Prostate gland (tissue), 2 donors: ENCODE data around the gene GABBR2. TPM values are rescaled to one million over a fixed set of nuclear protein-coding genes. Genes with fewer than 3 reads are reported as not detected.

ENCODE experiments used
- DNase-seq: peaks from one replicate; pipeline ENCODE4 v3.0.0-alpha.2; 2019; ENCODE audit warnings: low spot score
- H3K27ac ChIP-seq, 2 donors: fragments of 200-600 bp; sonication (generic); 2 replicates each; pipeline ENCODE4 v1.5.1; 2017 to 2019
- H3K27me3 ChIP-seq: fragments of 200-600 bp; sonication (generic); replicated peaks from 2 replicates; pipeline ENCODE4 v1.5.1; 2019; ENCODE audit not compliant: insufficient read depth
- H3K36me3 ChIP-seq, 2 donors: fragments of 200-600 bp; sonication (generic); 1 replicate in 1 of 2; 2 replicates in 1 of 2; pipeline versions ENCODE4 v1.5.1 to v1.8.1; 2017 to 2019
- H3K4me1 ChIP-seq: fragments of 200-600 bp; sonication (generic); replicated peaks from 2 replicates; pipeline ENCODE4 v1.5.1; 2019
- H3K4me3 ChIP-seq, 2 donors: fragments of 200-600 bp; sonication (generic); 2 replicates each; pipeline ENCODE4 v1.5.1; 2017 to 2019
- H3K9me3 ChIP-seq: fragments of 200-600 bp; sonication (generic); 2 replicates; pipeline ENCODE4 v1.5.1; 2017
- POLR2A ChIP-seq: fragments of 450-650 bp; IDR thresholded peaks from one replicate; pipeline ENCODE4 v1.6.1; 2016; ENCODE audit warnings: antibody characterized with exemption, mild to moderate bottlenecking
- POLR2AphosphoS5 ChIP-seq: sonication (generic); formaldehyde crosslinking; IDR thresholded peaks from one replicate; pipeline ENCODE4 v1.6.1; 2017; ENCODE audit warnings: antibody characterized with exemption
- WGBS: methylation state at CpG from one replicate; pipeline ENCODE4 v1.1.5; 2018; 5-methylcytosine and 5-hydroxymethylcytosine counted together
- intact Hi-C: fragments of 100-400 bp; cut with DNase I; formaldehyde crosslinking; loops from one replicate; pipeline ENCODE4 v1.14.2; 2022
- total RNA-seq, 2 donors: library from RNA; depleted of rRNA; stranded (reverse); fragments of >200 nt; gene quantifications; one replicate each; pipeline ENCODE4 v1.1.0, GENCODE V29; 2016
- TF ChIP-seq, protein P1 (sequence below), 4 experiments: fragments of 200-600 bp in 2 of 4; fragments of 450-650 bp in 2 of 4; sonication (generic) in 2 of 4; IDR thresholded peaks; 1 replicate in 3 of 4; 2 replicates in 1 of 4; pipeline ENCODE4 v1.5.1; 2016 to 2019; ENCODE audit warnings: antibody characterized with exemption in 4 of 4, mild to moderate bottlenecking in 2 of 4, moderate library complexity in 2 of 4

The GABBR2 gene
- total RNA-seq, 2 donors from 2014 or later: 0.97 TPM; not detected in 1

DNA sequence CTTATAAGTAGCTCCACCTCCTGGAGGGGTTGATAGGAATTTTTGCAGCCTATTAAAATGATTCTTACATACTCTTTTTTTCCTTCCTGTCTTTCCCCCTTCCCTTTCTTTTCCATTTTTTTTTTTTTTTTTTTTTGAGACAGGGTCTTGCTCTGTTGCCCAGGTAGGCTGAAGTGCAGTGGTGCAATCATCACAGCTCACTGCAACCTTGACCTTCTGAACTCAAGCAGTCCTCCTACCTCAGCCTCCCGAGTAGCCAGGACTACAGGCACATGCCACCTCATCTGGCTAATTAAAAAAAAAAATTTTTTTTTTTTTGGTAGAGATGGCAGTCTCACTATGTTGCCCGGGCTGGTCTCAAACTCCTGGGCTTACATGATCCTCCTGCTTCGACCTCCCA lies 448.9 kb downstream of the GABBR2 start:
- WGBS: 92% methylated on average over 3 of the region's 3 CpGs
- H3K27ac ChIP-seq: no peak overlapping the region

DNA sequence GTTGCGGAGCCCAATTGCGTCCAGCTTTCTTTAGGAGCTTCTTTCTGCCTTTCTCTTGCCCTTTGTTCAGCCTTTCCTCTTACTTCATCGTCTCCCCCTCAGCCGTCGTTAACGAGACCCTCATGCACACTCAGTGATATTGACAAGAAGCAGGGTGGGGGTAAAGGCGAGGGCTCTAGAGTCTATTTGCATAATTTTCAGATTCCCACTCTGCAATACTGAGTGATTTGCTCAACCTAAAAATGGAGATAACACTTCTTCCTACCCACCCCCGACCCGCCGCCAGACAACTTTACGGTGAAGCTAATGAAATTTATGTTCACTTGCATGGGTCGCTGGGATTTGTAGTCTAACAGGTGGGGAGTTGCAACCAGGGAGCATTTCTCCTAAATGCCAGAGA lies 452.0 kb downstream of the GABBR2 start:
- Histone ChIP-seq H3K4me1 (no peaks in the 10 kb centered on the region), H3K4me3 (peak overlapping the region; percentile 70 to 72), H3K9me3 (no peaks in the 10 kb centered on the region), H3K27ac (peak overlapping the region; percentile 95 to 96), H3K27me3 (no peaks in the 10 kb centered on the region), H3K36me3 (no peaks in the 10 kb centered on the region)
- 13% methylated on average over 12 of the region's 12 CpGs for WGBS
- intact Hi-C loops: loop anchor here (5.0 kb wide), 1 partner anchor 199 kb away; the partner anchor contains the start of gene NANS
- no peak for DNase-seq
- TF ChIP-seq POLR2AphosphoS5 (no peak), POLR2A (no peak)
- TF ChIP-seq, protein P1, sequence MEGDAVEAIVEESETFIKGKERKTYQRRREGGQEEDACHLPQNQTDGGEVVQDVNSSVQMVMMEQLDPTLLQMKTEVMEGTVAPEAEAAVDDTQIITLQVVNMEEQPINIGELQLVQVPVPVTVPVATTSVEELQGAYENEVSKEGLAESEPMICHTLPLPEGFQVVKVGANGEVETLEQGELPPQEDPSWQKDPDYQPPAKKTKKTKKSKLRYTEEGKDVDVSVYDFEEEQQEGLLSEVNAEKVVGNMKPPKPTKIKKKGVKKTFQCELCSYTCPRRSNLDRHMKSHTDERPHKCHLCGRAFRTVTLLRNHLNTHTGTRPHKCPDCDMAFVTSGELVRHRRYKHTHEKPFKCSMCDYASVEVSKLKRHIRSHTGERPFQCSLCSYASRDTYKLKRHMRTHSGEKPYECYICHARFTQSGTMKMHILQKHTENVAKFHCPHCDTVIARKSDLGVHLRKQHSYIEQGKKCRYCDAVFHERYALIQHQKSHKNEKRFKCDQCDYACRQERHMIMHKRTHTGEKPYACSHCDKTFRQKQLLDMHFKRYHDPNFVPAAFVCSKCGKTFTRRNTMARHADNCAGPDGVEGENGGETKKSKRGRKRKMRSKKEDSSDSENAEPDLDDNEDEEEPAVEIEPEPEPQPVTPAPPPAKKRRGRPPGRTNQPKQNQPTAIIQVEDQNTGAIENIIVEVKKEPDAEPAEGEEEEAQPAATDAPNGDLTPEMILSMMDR (IDR thresholded peaks at IDR 0.05): no peak

More for the DNA sequence above, 448.9 kb downstream of the GABBR2 start:
- DNase-seq: no peak
- intact Hi-C loops: loop anchor here (5.0 kb wide), 1 partner anchor 202 kb away; the partner anchor contains the start of gene NANS
- Histone ChIP-seq H3K36me3 (no peaks in the 10 kb centered on the region), H3K4me1 (no peaks in the 10 kb centered on the region), H3K9me3 (no peaks in the 10 kb centered on the region), H3K27me3 (no peaks in the 10 kb centered on the region), H3K4me3 (no peak overlapping the region)
- TF ChIP-seq POLR2AphosphoS5 (no peak), POLR2A (no peak)
- TF ChIP-seq, protein P1 (IDR thresholded peaks at IDR 0.05): no peak

- peak within 1 kb of the TSS; percentile 95 to 96 for H3K27ac ChIP-seq
- no peaks in the 10 kb centered on the region for H3K4me1 ChIP-seq
- no peaks in the 10 kb centered on the region for H3K27me3 ChIP-seq
- TF ChIP-seq POLR2A: peak; percentile 88
- TF ChIP-seq, protein P1 (IDR thresholded peaks at IDR 0.05): peak in 2 of 4 experiments; percentile 22 to 33
- TF ChIP-seq POLR2AphosphoS5: peak; percentile 93
- WGBS: 0% methylated on average over 64 of the region's 64 CpGs
- intact Hi-C loops: loop anchor here (2.0 to 5.0 kb wide), 2 partner anchors 198 to 333 kb away; partner anchors contain the start of genes NANS and TRMO
- H3K9me3 ChIP-seq: no peaks in the 10 kb centered on the region
- peak within 1 kb of the TSS; percentile 70 to 72 for H3K4me3 ChIP-seq
- peak; percentile 98 for DNase-seq
- no peaks in the 10 kb centered on the region for H3K36me3 ChIP-seq
Measured at GRCh38 chr9:98255578-98256296, 453.0 kb downstream of the GABBR2 start, which contains the start of gene TBC1D2. Gene TBC1D2, minus strand, starts transcription at chr9:98255649. Its CDS starts 108 bp downstream, at chr9:98255541.

GRCh38 chr9:98255061-98255577 lies 453.6 kb downstream of the GABBR2 start:
- H3K36me3 ChIP-seq: no peaks in the 10 kb centered on the region
- no peaks in the 10 kb centered on the region for H3K27me3 ChIP-seq
- no peaks in the 10 kb centered on the region for H3K4me1 ChIP-seq
- 2% methylated on average over 35 of the region's 36 CpGs for WGBS
- H3K27ac ChIP-seq: peak overlapping the region; percentile 95 to 96
- H3K9me3 ChIP-seq: no peaks in the 10 kb centered on the region
- DNase-seq: no peak
- intact Hi-C loops: loop anchor here (2.0 to 5.0 kb wide), 2 partner anchors 198 to 332 kb away; partner anchors contain the start of genes NANS and TRMO
- peak overlapping the region; percentile 70 to 72 for H3K4me3 ChIP-seq
- TF ChIP-seq, protein P1 (IDR thresholded peaks at IDR 0.05): no peak
- TF ChIP-seq POLR2AphosphoS5 (no peak), POLR2A (no peak)
